Breast epithelium (tissue), 4 donors: ENCODE results near the gene GPR173. TPM values are rescaled to one million over a fixed set of nuclear protein-coding genes. Genes with fewer than 3 reads are reported as not detected.

ENCODE experiments used
- DNase-seq, 2 donors: peaks; one replicate each; pipeline ENCODE4 v3.0.0-alpha.2; 2019; ENCODE audit warnings: low spot score in 2 of 2
- H3K27ac ChIP-seq, 2 donors: fragments of 200-600 bp; sonication (generic) in 1 of 2; one replicate each; pipeline ENCODE4 v1.5.1; 2016 to 2019; ENCODE audit warnings: mild to moderate bottlenecking in 1 of 2
- H3K27me3 ChIP-seq, 2 donors: fragments of 200-600 bp; sonication (generic) in 1 of 2; one replicate each; pipeline versions ENCODE4 v1.5.1 to v1.6.0; 2017 to 2019; ENCODE audit warnings: control low read depth in 1 of 2, mild to moderate bottlenecking in 1 of 2
- H3K36me3 ChIP-seq: fragments of 200-600 bp; one replicate; pipeline ENCODE4 v1.5.1; 2019
- H3K4me1 ChIP-seq, 2 donors: fragments of 200-600 bp; sonication (generic); one replicate each; pipeline ENCODE4 v1.5.1; 2016 to 2019; ENCODE audit warnings: control low read depth in 1 of 2
- H3K4me3 ChIP-seq, 3 donors: fragments of 200-600 bp; sonication (generic); 1 replicate in 2 of 3; 2 replicates in 1 of 3; pipeline ENCODE4 v1.5.1; 2016 to 2019; ENCODE audit warnings: mild to moderate bottlenecking in 3 of 3, moderate library complexity in 2 of 3
- H3K9me3 ChIP-seq, 2 donors: fragments of 200-600 bp; sonication (generic) in 1 of 2; one replicate each; pipeline ENCODE4 v1.5.1; 2016 to 2019; ENCODE audit warnings: control low read depth in 1 of 2
- POLR2A ChIP-seq: fragments of 450-650 bp; IDR thresholded peaks from one replicate; pipeline ENCODE4 v1.6.1; 2016; ENCODE audit warnings: antibody characterized with exemption, mild to moderate bottlenecking, moderate library complexity
- POLR2AphosphoS5 ChIP-seq, 3 donors: sonication (generic); formaldehyde crosslinking; IDR thresholded peaks; one replicate each; pipeline ENCODE4 v1.6.1; 2017; ENCODE audit warnings: antibody characterized with exemption in 3 of 3
- intact Hi-C: fragments of 100-400 bp; cut with DNase I; formaldehyde crosslinking; loops from one replicate; pipeline ENCODE4 v1.15.1; 2023; ENCODE audit warnings: low total_unique reads
- total RNA-seq, 3 donors: library from RNA; depleted of rRNA; stranded (reverse); fragments of >200 nt; gene quantifications; one replicate each; pipeline ENCODE4 v1.1.0, GENCODE V29; 2016
- TF ChIP-seq, protein P1 (sequence below), 3 donors: fragments of 450-650 bp; IDR thresholded peaks; one replicate each; pipeline ENCODE4 v1.5.1; 2016 to 2017; ENCODE audit warnings: antibody characterized with exemption in 3 of 3, mild to moderate bottlenecking in 3 of 3, moderate library complexity in 3 of 3

GPR173 gene
- total RNA-seq, 3 donors from 2014 or later, result 0.96 to 2.3 (median 1.6) TPM

DNA sequence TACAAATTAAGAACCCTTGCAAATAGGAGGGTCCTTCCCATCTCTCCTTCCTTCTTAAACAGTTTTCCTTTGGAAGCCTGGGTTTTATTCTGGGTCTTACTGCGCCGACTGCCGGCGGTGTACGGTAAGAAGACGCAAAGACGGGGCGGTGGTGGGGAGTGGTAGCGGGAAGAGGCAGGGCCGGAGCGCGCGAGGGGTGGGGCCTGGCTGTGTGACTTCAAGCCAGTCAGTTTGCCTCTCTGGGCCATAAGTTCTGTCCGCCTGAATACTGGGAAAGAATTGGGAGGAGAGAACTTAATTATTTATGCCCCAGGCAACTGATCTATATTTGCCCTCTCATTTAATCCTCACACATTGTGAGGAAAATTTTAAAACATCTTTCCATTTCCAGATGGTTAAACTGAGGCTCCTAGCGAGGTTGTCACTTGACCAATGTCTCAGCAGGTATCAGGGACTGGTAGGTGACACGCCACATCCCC is 44.6 kb downstream of the GPR173 start:
- Histone ChIP-seq H3K4me3 (peak overlapping the region; percentile 57 to 78 (median 57)), H3K4me1 (no peaks in the 10 kb centered on the region), H3K9me3 (no peaks in the 10 kb centered on the region), H3K27ac (peak overlapping the region; percentile 69 to 75), H3K36me3 (no peaks in the 10 kb centered on the region), H3K27me3 (peaks cover 0 to 31% of the 10 kb centered on the region in 2 donors)
- peak; percentile 72 to 75 for DNase-seq
- TF ChIP-seq, protein P1, sequence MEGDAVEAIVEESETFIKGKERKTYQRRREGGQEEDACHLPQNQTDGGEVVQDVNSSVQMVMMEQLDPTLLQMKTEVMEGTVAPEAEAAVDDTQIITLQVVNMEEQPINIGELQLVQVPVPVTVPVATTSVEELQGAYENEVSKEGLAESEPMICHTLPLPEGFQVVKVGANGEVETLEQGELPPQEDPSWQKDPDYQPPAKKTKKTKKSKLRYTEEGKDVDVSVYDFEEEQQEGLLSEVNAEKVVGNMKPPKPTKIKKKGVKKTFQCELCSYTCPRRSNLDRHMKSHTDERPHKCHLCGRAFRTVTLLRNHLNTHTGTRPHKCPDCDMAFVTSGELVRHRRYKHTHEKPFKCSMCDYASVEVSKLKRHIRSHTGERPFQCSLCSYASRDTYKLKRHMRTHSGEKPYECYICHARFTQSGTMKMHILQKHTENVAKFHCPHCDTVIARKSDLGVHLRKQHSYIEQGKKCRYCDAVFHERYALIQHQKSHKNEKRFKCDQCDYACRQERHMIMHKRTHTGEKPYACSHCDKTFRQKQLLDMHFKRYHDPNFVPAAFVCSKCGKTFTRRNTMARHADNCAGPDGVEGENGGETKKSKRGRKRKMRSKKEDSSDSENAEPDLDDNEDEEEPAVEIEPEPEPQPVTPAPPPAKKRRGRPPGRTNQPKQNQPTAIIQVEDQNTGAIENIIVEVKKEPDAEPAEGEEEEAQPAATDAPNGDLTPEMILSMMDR (IDR thresholded peaks at IDR 0.05), result peak in 2 of 3 donors; percentile 41 to 55
- TF ChIP-seq POLR2AphosphoS5 (IDR thresholded peaks at IDR 0.05), result no peak
- TF ChIP-seq POLR2A, result no peak
- intact Hi-C loops, result no loop called here

DNA sequence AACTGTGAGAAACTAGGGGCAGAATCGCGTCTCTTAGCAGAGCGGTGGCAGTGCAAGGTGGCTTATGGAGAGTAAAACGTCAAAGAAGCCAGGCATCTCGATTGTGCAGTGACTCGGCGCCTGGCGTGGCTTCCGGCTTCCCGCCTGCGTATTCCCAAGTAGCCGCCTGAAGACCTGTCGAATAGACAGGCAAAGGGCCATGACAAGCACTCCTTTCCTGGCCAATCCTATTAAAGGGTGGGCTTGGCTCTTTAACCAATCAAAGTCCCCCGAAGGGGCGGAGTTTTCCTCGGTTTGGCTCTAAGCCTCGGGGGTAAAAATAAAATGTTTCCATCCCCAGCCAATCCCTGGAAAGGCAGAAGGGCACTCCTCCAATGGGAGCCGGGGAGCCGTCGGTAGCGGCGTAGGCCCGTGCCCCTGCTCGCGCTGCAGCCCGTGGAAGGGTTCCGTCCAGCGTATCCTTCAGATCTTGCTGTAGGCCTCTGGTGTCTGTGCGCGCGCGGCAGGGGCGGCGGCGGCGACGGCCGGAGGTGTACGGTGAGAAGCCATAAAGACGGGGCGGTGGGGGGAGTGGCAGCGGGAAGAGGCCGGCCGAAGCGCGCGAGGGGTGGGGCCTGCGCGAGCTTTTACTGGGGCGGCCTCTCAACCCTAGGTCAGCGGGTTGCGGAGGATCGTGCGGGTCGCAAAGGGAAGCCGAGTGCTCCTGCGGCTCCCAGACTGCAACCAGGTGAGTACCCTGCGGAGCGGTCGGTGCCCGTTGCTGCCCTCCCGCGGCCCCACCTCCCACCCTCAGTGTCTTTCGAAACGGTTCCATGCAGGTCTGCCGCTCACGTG is 45.4 kb downstream of the GPR173 start, which contains the start of gene KANTR:
Gene KANTR (plus strand): TSS at position 395 of the 834 bp plus-strand sequence. CDS start 30,131 bp downstream, outside the sequence.
- Histone ChIP-seq H3K36me3 (no peaks in the 10 kb centered on the region), H3K27ac (peak within 1 kb of the TSS; percentile 69 to 81), H3K4me3 (peak within 1 kb of the TSS; percentile 57 to 78 (median 57)), H3K27me3 (peaks cover 0 to 24% of the 10 kb centered on the region in 2 donors), H3K9me3 (no peaks in the 10 kb centered on the region), H3K4me1 (no peaks in the 10 kb centered on the region)
- DNase-seq, result peak; percentile 77 to 88
- TF ChIP-seq POLR2AphosphoS5 (IDR thresholded peaks at IDR 0.05), result peak in 2 of 3 donors; percentile 5 to 34
- TF ChIP-seq, protein P1 (IDR thresholded peaks at IDR 0.05), result no peak
- no peak for TF ChIP-seq POLR2A
- intact Hi-C loops, result no loop called here

DNA sequence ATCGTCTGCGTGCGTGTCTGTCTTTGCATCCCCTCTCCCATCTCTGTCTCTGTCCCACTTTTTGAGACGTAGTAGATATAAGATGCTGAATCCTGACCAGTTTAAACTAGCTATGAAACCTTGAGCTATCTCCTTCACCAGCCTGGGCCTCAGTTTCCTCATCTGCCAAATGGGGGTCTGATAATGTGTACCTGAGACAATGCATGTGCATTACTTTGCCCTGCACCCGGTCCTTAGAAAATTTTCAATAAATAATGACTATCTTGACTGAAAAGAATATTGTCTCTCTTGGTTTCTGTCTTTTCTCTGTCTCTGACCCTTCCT is 46.0 kb downstream of the GPR173 start:
- Histone ChIP-seq H3K9me3 (no peaks in the 10 kb centered on the region), H3K27me3 (peaks cover 0 to 24% of the 10 kb centered on the region in 2 donors), H3K36me3 (no peaks in the 10 kb centered on the region), H3K4me3 (peak overlapping the region; percentile 57 to 78 (median 57)), H3K4me1 (no peaks in the 10 kb centered on the region), H3K27ac (peak overlapping the region; percentile 69 to 81)
- intact Hi-C loops, result no loop called here
- DNase-seq, result no peak
- TF ChIP-seq POLR2A, result no peak
- no peak for TF ChIP-seq POLR2AphosphoS5 (IDR thresholded peaks at IDR 0.05)
- TF ChIP-seq, protein P1 (IDR thresholded peaks at IDR 0.05), result no peak

DNA sequence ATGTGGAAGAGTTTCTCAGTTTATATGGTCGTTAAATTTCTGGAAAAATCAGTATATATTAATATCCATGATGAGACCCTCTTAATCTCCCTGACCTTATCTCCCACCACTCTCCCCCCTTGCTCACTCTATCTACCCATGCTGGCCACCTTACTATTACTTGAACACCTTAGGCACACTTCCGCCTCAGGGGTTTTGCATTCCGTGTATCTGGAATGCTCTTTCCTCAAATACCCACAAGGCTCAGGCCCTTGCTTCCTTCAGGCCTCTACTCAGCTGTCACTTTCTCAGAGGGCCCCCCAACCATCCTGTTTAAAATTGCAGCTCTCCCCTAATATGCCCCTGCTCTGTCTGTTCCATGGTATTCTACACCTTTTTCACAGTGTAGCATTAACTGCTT is 47.2 kb downstream of the GPR173 start:
- Histone ChIP-seq H3K9me3 (no peaks in the 10 kb centered on the region), H3K27ac (no peak overlapping the region), H3K27me3 (peaks cover 0 to 21% of the 10 kb centered on the region in 2 donors), H3K4me3 (no peak overlapping the region), H3K4me1 (no peaks in the 10 kb centered on the region), H3K36me3 (no peaks in the 10 kb centered on the region)
- TF ChIP-seq POLR2AphosphoS5 (IDR thresholded peaks at IDR 0.05) (no peak), POLR2A (no peak)
- TF ChIP-seq, protein P1 (IDR thresholded peaks at IDR 0.05), result no peak
- intact Hi-C loops, result no loop called here
- no peak for DNase-seq
